K562 (cell line): ENCODE measurements around the gene FCRLA. TPM values are rescaled to one million over a fixed set of nuclear protein-coding genes. Genes with fewer than 3 reads are reported as not detected.

Experiments
- BMI1 ChIP-seq: fragments of 150-350 bp; IDR thresholded peaks from 2 replicates; pipeline ENCODE4 v1.6.1; 2014; ENCODE audit warnings: low read length
- DPF2 ChIP-seq: fragments of 450-650 bp; IDR thresholded peaks from 2 replicates; pipeline ENCODE4 v1.6.1; 2016
- FOSL1 ChIP-seq: fragments of 200-800 bp; sonication (Bioruptor generic); conservative IDR thresholded peaks from 2 replicates; pipeline ENCODE4 v1.6.1; 2016; ENCODE audit warnings: missing genetic modification characterization, missing compliant biosample characterization
- HMGN3 ChIP-seq: IDR thresholded peaks from 2 replicates; pipeline ENCODE4 v1.6.1; 2011; ENCODE audit warnings: borderline replicate concordance, low read depth, mild to moderate bottlenecking, mixed read lengths, low read length; ENCODE audit not compliant: insufficient read length; ENCODE audit errors: extremely low read depth
- HNRNPLL ChIP-seq: fragments of 200-400 bp; formaldehyde crosslinking; IDR thresholded peaks from 2 replicates; pipeline ENCODE4 v1.6.1; 2017; ENCODE audit warnings: low read length, low read depth, mild to moderate bottlenecking; ENCODE audit not compliant: poor library complexity, severe bottlenecking
- IRF1 ChIP-seq: sonication (generic); formaldehyde crosslinking; IDR thresholded peaks from 2 replicates; pipeline ENCODE4 v1.8.0; 2022; ENCODE audit warnings: missing genetic modification reagents, mild to moderate bottlenecking, borderline replicate concordance
- KHSRP ChIP-seq: fragments of 450-650 bp; IDR thresholded peaks from 2 replicates; pipeline ENCODE4 v1.6.1; 2017
- PHB2 ChIP-seq: fragments of 450-650 bp; IDR thresholded peaks from 2 replicates; pipeline ENCODE4 v1.6.1; 2017; ENCODE audit warnings: low read depth
- RBM14 ChIP-seq: fragments of 200-400 bp; formaldehyde crosslinking; IDR thresholded peaks from 2 replicates; pipeline ENCODE4 v1.6.1; 2018; ENCODE audit warnings: low read depth, mild to moderate bottlenecking, low read length, moderate library complexity, borderline replicate concordance; ENCODE audit not compliant: insufficient read depth
- RBM34 ChIP-seq: fragments of 200-400 bp; formaldehyde crosslinking; IDR thresholded peaks from 2 replicates; pipeline ENCODE4 v1.6.1; 2018; ENCODE audit warnings: low read length, borderline replicate concordance; ENCODE audit not compliant: insufficient read depth
- RHOXF2B ChIP-seq: fragments of 250-450 bp; sonication (Bioruptor Pico); conservative IDR thresholded peaks from 2 replicates; pipeline ENCODE4 v1.5.1; 2021
- SMAD4 ChIP-seq: fragments of 250-450 bp; sonication (Bioruptor Pico); conservative IDR thresholded peaks from 2 replicates; pipeline ENCODE4 v1.8.0; 2021; ENCODE audit warnings: inconsistent platforms, mild to moderate bottlenecking, moderate library complexity
- TCF3 ChIP-seq: sonication (generic); formaldehyde crosslinking; IDR thresholded peaks from 2 replicates; pipeline ENCODE4 v1.4.0; 2020; ENCODE audit warnings: mild to moderate bottlenecking, missing genetic modification reagents
- TFAM ChIP-seq: fragments of 250-450 bp; sonication (Bioruptor Pico); conservative IDR thresholded peaks from 2 replicates; pipeline ENCODE4 v1.5.0; 2021; ENCODE audit warnings: mild to moderate bottlenecking, moderate library complexity
- THRAP3 ChIP-seq: fragments of 450-650 bp; IDR thresholded peaks from 2 replicates; pipeline ENCODE4 v1.6.1; 2016; ENCODE audit warnings: mild to moderate bottlenecking, inconsistent platforms, borderline replicate concordance
- TOE1 ChIP-seq, 2 experiments: fragments of 450-650 bp in 1 of 2; sonication (generic) in 1 of 2; formaldehyde crosslinking in 1 of 2; IDR thresholded peaks; 2 replicates each; pipeline versions ENCODE4 v1.7.1 to v1.8.0; 2016 to 2022; ENCODE audit warnings: borderline replicate concordance in 2 of 2, mild to moderate bottlenecking in 2 of 2, antibody characterized with exemption in 1 of 2, inconsistent platforms in 1 of 2, low read depth in 1 of 2, missing genetic modification reagents in 1 of 2, moderate library complexity in 1 of 2
- ZFX ChIP-seq: sonication (generic); formaldehyde crosslinking; IDR thresholded peaks from 2 replicates; pipeline ENCODE4 v1.8.0; 2022; ENCODE audit warnings: mild to moderate bottlenecking, missing genetic modification reagents, moderate library complexity
- ZKSCAN8 ChIP-seq: fragments of 200-800 bp; sonication (Bioruptor generic); IDR thresholded peaks from 2 replicates; pipeline ENCODE4 v1.6.1; 2016; ENCODE audit warnings: missing genetic modification characterization, missing compliant biosample characterization
- ZNF583 ChIP-seq: fragments of 250-450 bp; sonication (Bioruptor Pico); IDR thresholded peaks from 2 replicates; pipeline ENCODE4 v1.4.0; 2020
- ZNF780A ChIP-seq: fragments of 250-450 bp; sonication (Bioruptor Pico); IDR thresholded peaks from 2 replicates; pipeline ENCODE4 v1.5.0; 2021; ENCODE audit warnings: mild to moderate bottlenecking
- polyA plus RNA-seq, 8 experiments: library from polyadenylated mRNA; depleted of rRNA in 4 of 8; stranded (reverse) in 5 of 8; unstranded in 3 of 8; fragments of >200 nt; fragmentation: Nextera tagmentation in 2 of 8; fragmentation: Illumina TruSeq in 1 of 8; extraction: Ambion mirVana in 2 of 8; extraction: Trizol in 1 of 8; gene quantifications; 2 replicates each; pipeline versions ENCODE4 v1.2.1 to v1.2.3, GENCODE V29; 2011 to 2014; ENCODE audit warnings: inconsistent platforms in 1 of 8, missing spikeins in 1 of 8
- total RNA-seq, 7 experiments: library from RNA; depleted of rRNA in 6 of 7; stranded (reverse); fragments of >200 nt in 6 of 7; fragmentation: Illumina TruSeq in 2 of 7; extraction: Trizol in 2 of 7; gene quantifications; 2 replicates each; pipeline versions ENCODE4 v1.2.1 to v1.2.3, GENCODE V29; 2011 to 2021; ENCODE audit warnings: low replicate concordance in 1 of 7
- TF ChIP-seq, protein P1 (sequence below): sonication (generic); formaldehyde crosslinking; IDR thresholded peaks from 2 replicates; pipeline ENCODE4 v1.8.0; 2022; ENCODE audit warnings: mild to moderate bottlenecking, missing genetic modification reagents
- TF ChIP-seq, protein P2 (sequence below): fragments of 200-400 bp; formaldehyde crosslinking; IDR thresholded peaks from 2 replicates; pipeline ENCODE4 v1.6.1; 2017; ENCODE audit warnings: mild to moderate bottlenecking, low read depth, low read length, moderate library complexity
- TF ChIP-seq, protein P3 (sequence below): fragments of 250-450 bp; sonication (Bioruptor Pico); IDR thresholded peaks from 2 replicates; pipeline ENCODE4 v1.5.1; 2021; ENCODE audit warnings: mild to moderate bottlenecking

The FCRLA gene
- total and polyA plus RNA-seq, 9 of the 15 experiments (the other 6 are each of a cell fraction or from before 2014, with no cell fraction given), result 0.09 to 0.84 (median 0.44) TPM

DNA sequence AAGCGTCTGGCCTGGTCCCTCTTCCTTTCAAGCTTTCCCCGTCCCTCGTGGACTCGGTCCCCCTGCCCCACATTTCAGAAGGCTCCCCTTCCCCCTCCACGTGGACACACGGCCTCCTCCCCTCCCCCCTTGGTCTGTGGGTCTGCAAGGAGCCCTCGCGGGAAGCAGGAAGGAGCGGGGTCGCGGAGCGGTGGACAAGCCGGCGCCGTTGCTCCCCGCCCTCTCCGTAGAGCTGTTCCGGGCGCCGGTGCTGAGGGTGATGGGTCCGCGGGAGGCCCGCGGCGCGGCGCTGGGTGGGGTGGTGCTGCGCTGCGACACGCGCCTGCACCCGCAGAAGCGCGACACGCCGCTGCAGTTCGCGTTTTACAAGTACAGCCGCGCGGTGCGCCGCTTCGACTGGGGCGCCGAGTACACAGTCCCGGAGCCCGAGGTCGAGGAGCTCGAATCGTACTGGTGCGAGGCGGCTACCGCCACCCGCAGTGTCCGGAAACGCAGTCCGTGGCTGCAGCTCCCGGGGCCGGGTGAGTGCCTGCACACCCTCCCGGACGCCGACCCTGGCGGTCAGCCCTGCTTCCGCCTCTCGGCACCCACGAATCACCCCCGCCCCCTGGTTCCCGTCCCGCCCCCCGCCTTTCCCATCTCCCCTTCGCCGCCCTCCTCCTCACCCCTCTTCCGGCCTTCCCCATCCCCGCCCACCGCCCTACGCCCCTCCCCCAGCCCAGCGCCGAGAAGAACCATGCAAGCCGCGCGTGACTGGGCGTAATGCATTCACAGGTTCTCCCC, 19.6 kb downstream of the FCRLA start (continued):
- TF ChIP-seq TCF3 (CRISPR knock-in tag), result no peak
- no peak for TF ChIP-seq KHSRP
- no peak for TF ChIP-seq ZNF780A (CRISPR knock-in tag)
- TF ChIP-seq HNRNPLL, result peak; percentile 11
- TF ChIP-seq, protein P1, sequence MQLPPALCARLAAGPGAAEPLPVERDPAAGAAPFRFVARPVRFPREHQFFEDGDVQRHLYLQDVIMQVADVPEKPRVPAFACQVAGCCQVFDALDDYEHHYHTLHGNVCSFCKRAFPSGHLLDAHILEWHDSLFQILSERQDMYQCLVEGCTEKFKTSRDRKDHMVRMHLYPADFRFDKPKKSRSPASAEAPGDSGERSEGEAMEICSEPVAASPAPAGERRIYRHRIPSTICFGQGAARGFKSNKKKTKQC (CRISPR knock-in tag), result no peak; the same call in 1 of the 2 replicates
- TF ChIP-seq PHB2, result no peak
- TF ChIP-seq TOE1 (IDR thresholded peaks at IDR 0.05; ENCODE audit: borderline replicate concordance), result no peak
- TF ChIP-seq TOE1 (CRISPR knock-in tag; IDR thresholded peaks at IDR 0.05; ENCODE audit: borderline replicate concordance, low read depth), result peak; percentile 62; the same call in 1 of the 2 replicates
- TF ChIP-seq SMAD4, result peak; percentile 58
- no peak for TF ChIP-seq BMI1
- TF ChIP-seq TFAM (CRISPR knock-in tag), result no peak
- peak; percentile 71 for TF ChIP-seq HMGN3
- TF ChIP-seq, protein P2, sequence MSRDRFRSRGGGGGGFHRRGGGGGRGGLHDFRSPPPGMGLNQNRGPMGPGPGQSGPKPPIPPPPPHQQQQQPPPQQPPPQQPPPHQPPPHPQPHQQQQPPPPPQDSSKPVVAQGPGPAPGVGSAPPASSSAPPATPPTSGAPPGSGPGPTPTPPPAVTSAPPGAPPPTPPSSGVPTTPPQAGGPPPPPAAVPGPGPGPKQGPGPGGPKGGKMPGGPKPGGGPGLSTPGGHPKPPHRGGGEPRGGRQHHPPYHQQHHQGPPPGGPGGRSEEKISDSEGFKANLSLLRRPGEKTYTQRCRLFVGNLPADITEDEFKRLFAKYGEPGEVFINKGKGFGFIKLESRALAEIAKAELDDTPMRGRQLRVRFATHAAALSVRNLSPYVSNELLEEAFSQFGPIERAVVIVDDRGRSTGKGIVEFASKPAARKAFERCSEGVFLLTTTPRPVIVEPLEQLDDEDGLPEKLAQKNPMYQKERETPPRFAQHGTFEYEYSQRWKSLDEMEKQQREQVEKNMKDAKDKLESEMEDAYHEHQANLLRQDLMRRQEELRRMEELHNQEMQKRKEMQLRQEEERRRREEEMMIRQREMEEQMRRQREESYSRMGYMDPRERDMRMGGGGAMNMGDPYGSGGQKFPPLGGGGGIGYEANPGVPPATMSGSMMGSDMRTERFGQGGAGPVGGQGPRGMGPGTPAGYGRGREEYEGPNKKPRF, result no peak
- TF ChIP-seq ZFX (CRISPR knock-in tag), result peak; percentile 91
- peak; percentile 19; the same call in 1 of the 2 replicates for TF ChIP-seq DPF2
- TF ChIP-seq IRF1 (CRISPR knock-in tag), result no peak
- no peak for TF ChIP-seq ZKSCAN8 (CRISPR knock-in tag)
- TF ChIP-seq ZNF583 (CRISPR knock-in tag), result no peak
- TF ChIP-seq RHOXF2B (CRISPR knock-in tag), result no peak
- TF ChIP-seq, protein P3, sequence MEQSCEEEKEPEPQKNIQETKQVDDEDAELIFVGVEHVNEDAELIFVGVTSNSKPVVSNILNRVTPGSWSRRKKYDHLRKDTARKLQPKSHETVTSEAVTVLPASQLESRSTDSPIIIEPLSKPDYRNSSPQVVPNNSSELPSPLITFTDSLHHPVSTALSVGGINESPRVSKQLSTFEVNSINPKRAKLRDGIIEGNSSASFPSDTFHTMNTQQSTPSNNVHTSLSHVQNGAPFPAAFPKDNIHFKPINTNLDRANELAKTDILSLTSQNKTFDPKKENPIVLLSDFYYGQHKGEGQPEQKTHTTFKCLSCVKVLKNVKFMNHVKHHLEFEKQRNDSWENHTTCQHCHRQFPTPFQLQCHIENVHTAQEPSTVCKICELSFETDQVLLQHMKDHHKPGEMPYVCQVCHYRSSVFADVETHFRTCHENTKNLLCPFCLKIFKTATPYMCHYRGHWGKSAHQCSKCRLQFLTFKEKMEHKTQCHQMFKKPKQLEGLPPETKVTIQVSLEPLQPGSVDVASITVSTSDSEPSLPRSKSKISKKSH (CRISPR knock-in tag), result no peak
- 0 out of 2 replicates have a peak, but pooled peaks have one; percentile 71 for TF ChIP-seq RBM34
- TF ChIP-seq RBM14, result no peak
- TF ChIP-seq FOSL1 (tag), result 0 out of 2 replicates have a peak, but pooled peaks have one; percentile 26
- no peak for TF ChIP-seq THRAP3
